ENCODE results near the gene HIPK2. TPM values are rescaled to one million over a fixed set of nuclear protein-coding genes. Genes with fewer than 3 reads are reported as not detected.

The HIPK2 gene
- total and polyA plus RNA-seq, 8 donors: 3.4 to 103 (median 38.6) TPM

DNA sequence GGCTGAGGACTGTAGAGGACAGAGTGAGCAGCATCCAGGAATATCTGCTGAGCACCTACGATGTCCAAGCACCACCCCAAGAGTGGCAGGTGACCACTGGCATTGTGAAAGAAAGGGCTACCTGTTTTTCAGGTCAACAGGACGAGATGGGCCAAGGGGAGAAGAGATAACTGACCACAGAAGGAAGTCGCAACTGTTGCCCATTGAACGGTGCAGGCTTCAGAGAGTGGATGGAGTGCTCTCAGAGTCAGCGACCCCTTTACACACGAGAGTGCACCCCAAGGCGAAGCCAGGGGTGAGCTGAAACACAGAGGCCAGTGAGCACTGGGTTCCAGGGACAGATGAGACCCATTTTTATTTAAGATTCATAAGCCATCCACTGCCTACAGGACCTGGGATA is 42.3 kb downstream of the HIPK2 start:
- H3K9me3 ChIP-seq: no peaks in the 10 kb centered on the region
- peak overlapping the region in 4 of 5 donors; percentile 55 to 88 (median 80) for H3K27ac ChIP-seq
- no peak overlapping the region for H3K4me3 ChIP-seq
- peaks cover 77 to 100% (median 86%) of the 10 kb centered on the region in 4 donors for H3K4me1 ChIP-seq
- TF ChIP-seq, protein P1, sequence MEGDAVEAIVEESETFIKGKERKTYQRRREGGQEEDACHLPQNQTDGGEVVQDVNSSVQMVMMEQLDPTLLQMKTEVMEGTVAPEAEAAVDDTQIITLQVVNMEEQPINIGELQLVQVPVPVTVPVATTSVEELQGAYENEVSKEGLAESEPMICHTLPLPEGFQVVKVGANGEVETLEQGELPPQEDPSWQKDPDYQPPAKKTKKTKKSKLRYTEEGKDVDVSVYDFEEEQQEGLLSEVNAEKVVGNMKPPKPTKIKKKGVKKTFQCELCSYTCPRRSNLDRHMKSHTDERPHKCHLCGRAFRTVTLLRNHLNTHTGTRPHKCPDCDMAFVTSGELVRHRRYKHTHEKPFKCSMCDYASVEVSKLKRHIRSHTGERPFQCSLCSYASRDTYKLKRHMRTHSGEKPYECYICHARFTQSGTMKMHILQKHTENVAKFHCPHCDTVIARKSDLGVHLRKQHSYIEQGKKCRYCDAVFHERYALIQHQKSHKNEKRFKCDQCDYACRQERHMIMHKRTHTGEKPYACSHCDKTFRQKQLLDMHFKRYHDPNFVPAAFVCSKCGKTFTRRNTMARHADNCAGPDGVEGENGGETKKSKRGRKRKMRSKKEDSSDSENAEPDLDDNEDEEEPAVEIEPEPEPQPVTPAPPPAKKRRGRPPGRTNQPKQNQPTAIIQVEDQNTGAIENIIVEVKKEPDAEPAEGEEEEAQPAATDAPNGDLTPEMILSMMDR (IDR thresholded peaks at IDR 0.05): no peak
- TF ChIP-seq POLR2A (IDR thresholded peaks at IDR 0.05) (no peak), EP300 (IDR thresholded peaks at IDR 0.05) (no peak), POLR2AphosphoS5 (IDR thresholded peaks at IDR 0.05) (no peak)
- no peak for DNase-seq
- 86 to 91% (median 88%) methylated on average over 7 of the region's 7 CpGs for WGBS, 5 donors
- no peaks in the 10 kb centered on the region for H3K27me3 ChIP-seq
- intact Hi-C loops (cut with DNase I; ENCODE audit: low total_unique reads): no loop called here
- peaks cover 0 to 12% (median 3%) of the 10 kb centered on the region in 4 donors for H3K36me3 ChIP-seq

DNA sequence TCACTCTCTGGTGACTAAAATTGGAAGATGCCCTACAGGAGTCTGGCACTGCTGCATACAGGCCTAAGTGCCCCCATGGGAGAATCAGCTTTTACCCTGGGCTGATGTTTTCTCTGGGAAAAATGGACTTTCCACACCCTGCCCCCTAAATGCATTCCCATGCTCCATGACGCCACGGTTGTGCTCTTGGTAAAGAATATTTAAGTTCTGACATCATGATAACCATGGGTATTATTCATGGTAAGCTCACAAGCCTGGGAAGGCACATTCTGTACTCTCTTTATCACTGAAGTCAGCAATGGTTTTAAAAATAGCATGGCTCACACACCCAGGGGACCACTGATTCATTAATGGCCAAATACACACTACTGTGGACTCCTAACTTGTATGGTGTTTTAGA is 43.4 kb downstream of the HIPK2 start:
- Histone ChIP-seq H3K4me3 (no peak overlapping the region), H3K4me1 (peaks cover 71 to 100% (median 78%) of the 10 kb centered on the region in 4 donors), H3K27me3 (no peaks in the 10 kb centered on the region), H3K27ac (peak overlapping the region; percentile 59 to 88 (median 76)), H3K36me3 (peaks cover 0 to 5% (median under 1%) of the 10 kb centered on the region in 4 donors), H3K9me3 (no peaks in the 10 kb centered on the region)
- DNase-seq: peak in 1 of 2 donors; percentile 24
- intact Hi-C loops (cut with DNase I; ENCODE audit: low total_unique reads): no loop called here
- peak; percentile 39 to 77 (median 59) for TF ChIP-seq POLR2AphosphoS5 (IDR thresholded peaks at IDR 0.05)
- TF ChIP-seq, protein P1 (IDR thresholded peaks at IDR 0.05): no peak
- peak; percentile 84 for TF ChIP-seq EP300 (IDR thresholded peaks at IDR 0.05)
- 39 to 67% (median 57%) methylated on average over 2 of the region's 2 CpGs for WGBS, 5 donors

DNA sequence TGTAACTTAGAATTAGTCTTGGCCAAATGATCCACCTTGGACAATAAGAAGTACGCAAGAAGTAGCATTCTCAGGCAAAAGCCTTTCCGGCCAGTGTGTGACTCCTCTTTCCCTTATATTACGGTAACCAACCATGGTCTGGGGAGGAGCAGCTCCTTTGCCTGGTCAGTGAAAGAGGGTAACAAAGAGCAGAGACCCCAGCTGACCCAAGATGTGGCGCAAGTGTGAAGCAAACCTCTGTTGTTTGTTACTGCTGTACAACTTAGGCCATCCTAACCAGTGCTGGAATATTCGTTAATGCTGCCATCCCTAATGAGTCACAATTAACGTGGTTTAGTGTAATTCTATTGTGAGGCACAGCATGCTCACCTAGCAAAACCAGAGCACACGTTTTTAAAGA is 44.0 kb downstream of the HIPK2 start:
- Histone ChIP-seq H3K27ac (peak overlapping the region in 4 of 5 donors; percentile 62 to 88 (median 80)), H3K36me3 (peaks cover 0 to 7% (median 3%) of the 10 kb centered on the region in 4 donors), H3K27me3 (no peaks in the 10 kb centered on the region), H3K9me3 (no peaks in the 10 kb centered on the region), H3K4me1 (peaks cover 67 to 100% (median 73%) of the 10 kb centered on the region in 4 donors), H3K4me3 (no peak overlapping the region)
- intact Hi-C loops (cut with DNase I; ENCODE audit: low total_unique reads): no loop called here
- 87 to 93% (median 88%) methylated on average over 7 of the region's 7 CpGs for WGBS, 5 donors
- no peak for DNase-seq
- TF ChIP-seq POLR2AphosphoS5 (IDR thresholded peaks at IDR 0.05): no peak
- TF ChIP-seq POLR2A (IDR thresholded peaks at IDR 0.05): no peak
- no peak for TF ChIP-seq EP300 (IDR thresholded peaks at IDR 0.05)
- TF ChIP-seq, protein P1 (IDR thresholded peaks at IDR 0.05): no peak

DNA sequence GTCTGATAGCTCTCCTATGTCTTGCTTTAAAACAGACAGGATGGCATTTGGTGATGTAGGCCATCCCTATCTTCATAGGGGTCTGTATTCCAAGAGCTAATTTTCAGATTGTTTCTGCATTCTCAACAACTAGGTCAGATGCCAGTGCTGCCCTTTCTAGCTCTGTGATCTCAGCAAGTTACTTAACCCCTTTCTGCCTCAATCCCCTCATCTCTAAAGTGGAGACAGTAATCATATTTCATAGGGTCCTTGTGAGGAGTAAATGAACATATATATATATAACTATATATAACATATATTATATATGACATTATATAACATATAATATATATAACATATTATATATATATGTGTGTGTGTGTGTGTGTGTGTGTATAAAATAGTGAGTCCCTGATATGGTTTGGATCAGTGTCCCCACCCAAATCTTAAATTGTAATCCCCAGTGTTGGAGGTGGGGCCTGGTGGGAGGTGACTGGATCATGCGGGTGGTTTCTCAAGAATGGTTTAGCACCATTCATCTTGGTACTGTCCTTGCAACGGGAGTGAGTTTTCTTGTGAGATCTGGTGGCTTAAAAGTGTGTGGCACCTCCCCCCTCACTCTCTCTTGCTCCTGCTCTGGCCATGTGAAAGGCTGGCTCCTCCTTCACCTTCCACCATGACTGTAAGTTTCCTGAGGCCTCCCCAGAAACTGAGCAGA is 45.2 kb downstream of the HIPK2 start:
- Histone ChIP-seq H3K27ac (peak overlapping the region; percentile 47 to 88 (median 76)), H3K4me3 (no peak overlapping the region), H3K4me1 (peaks cover 60 to 98% (median 70%) of the 10 kb centered on the region in 4 donors), H3K36me3 (peaks cover 0 to 8% (median 4%) of the 10 kb centered on the region in 4 donors), H3K27me3 (no peaks in the 10 kb centered on the region), H3K9me3 (no peaks in the 10 kb centered on the region)
- intact Hi-C loops (cut with DNase I; ENCODE audit: low total_unique reads): no loop called here
- TF ChIP-seq POLR2AphosphoS5 (IDR thresholded peaks at IDR 0.05): no peak
- no peak for TF ChIP-seq EP300 (IDR thresholded peaks at IDR 0.05)
- no peak for TF ChIP-seq POLR2A (IDR thresholded peaks at IDR 0.05)
- TF ChIP-seq, protein P1 (IDR thresholded peaks at IDR 0.05): no peak
- no peak for DNase-seq
- WGBS, 5 donors: 84 to 93% (median 90%) methylated on average over 2 of the region's 2 CpGs

Data from stomach (tissue), 9 donors.